ENCODE measurements around the gene EIF1B. TPM values are rescaled to one million over a fixed set of nuclear protein-coding genes. Genes with fewer than 3 reads are reported as not detected.

EIF1B gene
- total and polyA plus RNA-seq, 2 donors from 2014 or later: 48.3 to 97.8 TPM

DNA sequence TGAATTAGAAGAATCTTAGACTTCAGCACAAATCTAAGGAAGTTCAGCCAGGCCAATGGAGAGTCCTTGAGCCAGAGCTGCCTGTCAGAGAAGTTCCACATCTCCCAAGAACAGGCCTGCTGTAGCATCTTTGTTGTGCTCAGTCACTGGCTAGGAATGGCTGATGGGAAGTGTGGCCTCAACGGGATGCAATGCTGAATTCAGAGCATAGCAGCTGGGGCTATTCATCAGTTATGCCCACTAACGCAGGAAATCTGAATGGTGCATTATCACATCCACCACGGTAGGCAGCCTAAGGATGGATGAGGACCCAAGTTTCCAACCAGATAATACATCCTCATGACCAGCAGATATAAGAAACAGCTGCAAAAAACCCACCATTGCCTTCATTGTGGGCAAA, 3.2 kb upstream of the EIF1B start:
- no peak overlapping the region for H3K9ac ChIP-seq (ENCODE audit: low read length in 3 of 3)
- no peak overlapping the region for H3K27ac ChIP-seq (ENCODE audit: low read depth in 2 of 2, low read length in 2 of 2)
- no peaks in the 10 kb centered on the region for H3K27me3 ChIP-seq (ENCODE audit: control insufficient read depth, insufficient read depth, low read length)
- no peaks in the 10 kb centered on the region for H3K9me3 ChIP-seq (ENCODE audit: control insufficient read depth in 2 of 3, insufficient read depth in 1 of 3, low read length in 3 of 3)
- peaks cover 0 to 1% (median 0%) of the 10 kb centered on the region in 3 donors for H3K36me3 ChIP-seq (ENCODE audit: control insufficient read depth in 2 of 3, insufficient read depth in 3 of 3, low read length in 3 of 3)
- FAIRE-seq: no peak
- H3K4me1 ChIP-seq (ENCODE audit: control insufficient read depth in 2 of 3, insufficient read depth in 2 of 3, low read depth in 1 of 3, low read length in 3 of 3): peaks cover 0 to 6% (median 0%) of the 10 kb centered on the region in 3 donors
- TF ChIP-seq, protein P1, sequence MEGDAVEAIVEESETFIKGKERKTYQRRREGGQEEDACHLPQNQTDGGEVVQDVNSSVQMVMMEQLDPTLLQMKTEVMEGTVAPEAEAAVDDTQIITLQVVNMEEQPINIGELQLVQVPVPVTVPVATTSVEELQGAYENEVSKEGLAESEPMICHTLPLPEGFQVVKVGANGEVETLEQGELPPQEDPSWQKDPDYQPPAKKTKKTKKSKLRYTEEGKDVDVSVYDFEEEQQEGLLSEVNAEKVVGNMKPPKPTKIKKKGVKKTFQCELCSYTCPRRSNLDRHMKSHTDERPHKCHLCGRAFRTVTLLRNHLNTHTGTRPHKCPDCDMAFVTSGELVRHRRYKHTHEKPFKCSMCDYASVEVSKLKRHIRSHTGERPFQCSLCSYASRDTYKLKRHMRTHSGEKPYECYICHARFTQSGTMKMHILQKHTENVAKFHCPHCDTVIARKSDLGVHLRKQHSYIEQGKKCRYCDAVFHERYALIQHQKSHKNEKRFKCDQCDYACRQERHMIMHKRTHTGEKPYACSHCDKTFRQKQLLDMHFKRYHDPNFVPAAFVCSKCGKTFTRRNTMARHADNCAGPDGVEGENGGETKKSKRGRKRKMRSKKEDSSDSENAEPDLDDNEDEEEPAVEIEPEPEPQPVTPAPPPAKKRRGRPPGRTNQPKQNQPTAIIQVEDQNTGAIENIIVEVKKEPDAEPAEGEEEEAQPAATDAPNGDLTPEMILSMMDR (IDR thresholded peaks at IDR 0.05; ENCODE audit: borderline replicate concordance, extremely low read depth, insufficient read depth): no peak
- no peak overlapping the region for H3K4me3 ChIP-seq (ENCODE audit: low read length in 3 of 3)
- intact Hi-C loops (cut with DNase I): no loop called here
- DNase-seq: no peak

DNA sequence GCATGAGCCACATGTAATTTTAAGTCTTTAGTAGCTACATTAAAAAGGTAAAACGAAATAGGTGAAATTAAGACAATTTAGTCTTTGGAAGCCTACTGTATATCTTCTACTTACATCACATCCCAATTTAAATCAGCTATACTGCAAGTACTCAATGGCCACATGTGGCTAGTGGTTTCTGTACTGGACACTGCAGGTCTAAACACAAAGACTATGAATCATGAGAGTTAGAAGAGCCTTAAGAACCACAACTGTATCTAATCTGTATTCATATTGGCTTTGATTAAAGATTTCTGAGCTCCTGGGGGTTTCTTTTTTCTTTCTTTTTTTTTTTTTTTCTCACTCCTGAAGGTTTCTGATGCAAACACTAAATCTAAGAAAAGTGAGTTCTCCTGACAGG, 2.3 kb upstream of the EIF1B start:
- no peak overlapping the region for H3K9ac ChIP-seq (ENCODE audit: low read length in 3 of 3)
- no peak overlapping the region for H3K4me3 ChIP-seq (ENCODE audit: low read length in 3 of 3)
- peaks cover 0 to 7% (median 6%) of the 10 kb centered on the region in 3 donors for H3K36me3 ChIP-seq (ENCODE audit: control insufficient read depth in 2 of 3, insufficient read depth in 3 of 3, low read length in 3 of 3)
- H3K27me3 ChIP-seq (ENCODE audit: control insufficient read depth, insufficient read depth, low read length): no peaks in the 10 kb centered on the region
- TF ChIP-seq, protein P1 (IDR thresholded peaks at IDR 0.05; ENCODE audit: borderline replicate concordance, extremely low read depth, insufficient read depth): no peak
- peaks cover 0 to 6% (median 0%) of the 10 kb centered on the region in 3 donors for H3K4me1 ChIP-seq (ENCODE audit: control insufficient read depth in 2 of 3, insufficient read depth in 2 of 3, low read depth in 1 of 3, low read length in 3 of 3)
- no peaks in the 10 kb centered on the region for H3K9me3 ChIP-seq (ENCODE audit: control insufficient read depth in 2 of 3, insufficient read depth in 1 of 3, low read length in 3 of 3)
- no peak for FAIRE-seq
- intact Hi-C loops (cut with DNase I): no loop called here
- no peak overlapping the region for H3K27ac ChIP-seq (ENCODE audit: low read depth in 2 of 2, low read length in 2 of 2)
- no peak for DNase-seq

DNA sequence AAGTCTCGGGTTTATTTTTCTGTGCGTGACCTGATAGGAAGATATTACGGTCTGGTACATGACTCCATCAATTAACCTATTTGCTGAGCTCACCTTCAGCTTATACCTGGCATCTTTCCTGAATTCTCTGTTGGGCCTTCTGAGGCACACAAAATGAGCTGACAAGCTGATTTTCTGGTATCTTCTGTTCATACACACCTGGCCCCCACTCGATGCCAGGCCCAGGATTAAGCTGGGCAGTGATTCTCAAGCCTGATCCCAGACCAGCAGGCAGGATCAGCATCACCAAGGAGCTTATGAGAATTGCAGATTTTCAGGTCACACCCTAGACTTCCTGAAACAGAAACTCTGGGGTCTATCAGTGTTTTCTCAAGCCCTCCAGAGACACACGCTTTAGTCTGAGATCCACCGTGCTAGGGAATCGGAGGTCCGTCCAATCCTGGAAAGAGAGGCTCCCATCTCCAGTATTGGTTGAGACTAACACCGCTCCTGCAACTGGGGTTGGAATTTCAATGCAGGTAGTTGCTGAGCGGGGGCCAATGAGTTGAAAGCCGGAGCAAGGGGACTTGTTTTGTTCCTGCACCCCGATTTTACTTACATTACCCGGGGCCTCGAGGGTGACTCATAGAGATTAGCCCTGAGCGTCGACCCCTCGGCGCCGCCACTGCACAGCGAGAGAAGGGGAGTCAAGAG, 636 bp upstream of the EIF1B start:
- Histone ChIP-seq H3K36me3 (ENCODE audit: control insufficient read depth in 2 of 3, insufficient read depth in 3 of 3, low read length in 3 of 3) (peaks cover 0 to 23% (median 10%) of the 10 kb centered on the region in 3 donors), H3K4me3 (ENCODE audit: low read length in 3 of 3) (peak overlapping the region; percentile 74 to 80 (median 79)), H3K4me1 (ENCODE audit: control insufficient read depth in 2 of 3, insufficient read depth in 2 of 3, low read depth in 1 of 3, low read length in 3 of 3) (peaks cover 0 to 6% (median 0%) of the 10 kb centered on the region in 3 donors), H3K9me3 (ENCODE audit: control insufficient read depth in 2 of 3, insufficient read depth in 1 of 3, low read length in 3 of 3) (no peaks in the 10 kb centered on the region), H3K27ac (ENCODE audit: low read depth in 2 of 2, low read length in 2 of 2) (peak overlapping the region; percentile 85 to 91), H3K9ac (ENCODE audit: low read length in 3 of 3) (peak overlapping the region; percentile 14 to 86 (median 55)), H3K27me3 (ENCODE audit: control insufficient read depth, insufficient read depth, low read length) (no peaks in the 10 kb centered on the region)
- intact Hi-C loops (cut with DNase I): no loop called here
- DNase-seq: no peak
- no peak for FAIRE-seq
- TF ChIP-seq, protein P1 (IDR thresholded peaks at IDR 0.05; ENCODE audit: borderline replicate concordance, extremely low read depth, insufficient read depth): no peak
